Fibroblast of lung (primary cell): ENCODE results near the gene SLC7A14. TPM values are rescaled to one million over a fixed set of nuclear protein-coding genes. Genes with fewer than 3 reads are reported as not detected.

Source experiments
- DNase-seq, 2 donors: peaks; one replicate each; pipeline versions ENCODE4 v3.0.0 to v3.0.0-alpha.2; 2010; ENCODE audit warnings: low read depth in 2 of 2
- H2AFZ ChIP-seq: 2 replicates; pipeline ENCODE4 v1.5.1; 2012; ENCODE audit warnings: low read length, control low read depth, inconsistent platforms
- H3K27ac ChIP-seq: 2 replicates; pipeline ENCODE4 v1.5.1; 2011; ENCODE audit warnings: low read length, control low read depth; ENCODE audit not compliant: insufficient read depth
- H3K27me3 ChIP-seq: 2 replicates; pipeline ENCODE4 v1.5.1; 2011; ENCODE audit warnings: mild to moderate bottlenecking, low read length; ENCODE audit not compliant: control insufficient read depth, insufficient read depth
- H3K36me3 ChIP-seq: 2 replicates; pipeline ENCODE4 v1.5.1; 2011; ENCODE audit warnings: low read length; ENCODE audit not compliant: control insufficient read depth, insufficient read depth
- H3K4me1 ChIP-seq: 2 replicates; pipeline ENCODE4 v1.5.1; 2011; ENCODE audit warnings: low read length; ENCODE audit not compliant: control insufficient read depth, insufficient read depth; ENCODE audit errors: extremely low read depth
- H3K4me2 ChIP-seq: 2 replicates; pipeline ENCODE4 v1.5.1; 2011; ENCODE audit warnings: low read length, control low read depth; ENCODE audit not compliant: insufficient read depth; ENCODE audit errors: extremely low read depth
- H3K4me3 ChIP-seq, 4 experiments: fragments of 200-600 bp in 1 of 4; sonication (generic) in 1 of 4; replicated peaks in 1 of 4; 2 replicates each; pipeline ENCODE4 v1.5.1; 2011 to 2016; ENCODE audit warnings: low read length in 4 of 4, low read depth in 3 of 4, mild to moderate bottlenecking in 3 of 4, control low read depth in 2 of 4, inconsistent platforms in 1 of 4, mixed read lengths in 1 of 4; ENCODE audit not compliant: insufficient read depth in 1 of 4; ENCODE audit errors: control extremely low read depth in 1 of 4
- H3K79me2 ChIP-seq: 2 replicates; pipeline ENCODE4 v1.5.1; 2012; ENCODE audit warnings: mild to moderate bottlenecking, low read length, inconsistent platforms; ENCODE audit not compliant: control insufficient read depth, insufficient read depth
- H3K9ac ChIP-seq: 2 replicates; pipeline ENCODE4 v1.5.1; 2011; ENCODE audit warnings: mild to moderate bottlenecking, low read length, control low read depth; ENCODE audit not compliant: insufficient read depth
- H3K9me3 ChIP-seq: 2 replicates; pipeline ENCODE4 v1.5.1; 2012; ENCODE audit warnings: low read depth, low read length; ENCODE audit not compliant: control insufficient read depth, insufficient read depth
- H4K20me1 ChIP-seq: 2 replicates; pipeline ENCODE4 v1.5.1; 2011; ENCODE audit warnings: low read length; ENCODE audit not compliant: control insufficient read depth, insufficient read depth; ENCODE audit errors: extremely low read depth
- EZH2 ChIP-seq: IDR thresholded peaks from 2 replicates; pipeline ENCODE4 v1.5.1; 2012; ENCODE audit warnings: low read length, control low read depth, mild to moderate bottlenecking; ENCODE audit errors: missing control alignments
- polyA minus RNA-seq: library from RNA; depleted of rRNA, polyadenylated mRNA; stranded (reverse); fragments of >200 nt; gene quantifications from 2 replicates; pipeline ENCODE4 v1.2.3, GENCODE V29; 2011; ENCODE audit warnings: low replicate concordance
- polyA plus RNA-seq, 2 donors: library from polyadenylated mRNA; depleted of rRNA in 1 of 2; stranded (reverse) in 1 of 2; unstranded in 1 of 2; fragments of >200 nt; gene quantifications; 2 replicates each; pipeline ENCODE4 v1.2.1, GENCODE V29; 2011 to 2012; ENCODE audit warnings: missing spikeins in 1 of 2
- total RNA-seq: library from RNA; depleted of rRNA; stranded (reverse); fragments of >200 nt; gene quantifications from 2 replicates; pipeline ENCODE4 v1.2.1, GENCODE V29; 2014
- TF ChIP-seq, protein P1 (sequence below), 2 donors: IDR thresholded peaks in 1 of 2; conservative IDR thresholded peaks in 1 of 2; 1 replicate in 1 of 2; 2 replicates in 1 of 2; pipeline ENCODE4 v1.5.1; 2011 to 2012; ENCODE audit warnings: low read length in 2 of 2, control low read depth in 1 of 2, inconsistent platforms in 1 of 2, low read depth in 1 of 2, mild to moderate bottlenecking in 1 of 2

SLC7A14 gene
- total RNA-seq (0.26 and 1.3 TPM in 2 replicates), polyA plus RNA-seq (3.4 and 4.4 TPM in 2 replicates), polyA minus RNA-seq (9.8 and 13.5 TPM in 2 replicates)
- polyA plus RNA-seq (2012), result 3.3 and 3.4 TPM in 2 replicates

DNA sequence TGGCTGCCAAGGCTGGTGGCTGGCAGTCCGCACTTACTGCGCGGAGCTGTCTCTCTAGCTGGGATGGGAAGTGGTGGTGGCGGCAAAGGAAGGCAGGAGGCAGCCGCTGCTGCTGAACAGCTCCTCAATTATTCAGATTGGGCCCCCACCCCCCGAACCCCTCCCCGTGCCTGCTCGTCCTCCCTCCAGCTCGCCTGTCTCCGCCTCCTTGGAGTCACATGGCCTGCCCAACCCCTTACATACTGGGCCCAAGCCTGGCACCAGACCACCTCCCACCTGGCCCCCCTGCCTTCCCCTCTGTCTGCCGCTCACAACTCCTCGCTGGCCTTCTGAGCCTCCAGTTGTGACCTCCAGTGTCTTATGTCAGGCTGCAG is at the start of gene SLC7A14:
SLC7A14 (minus strand) TSS at position 139 of the 374 bp plus-strand sequence. CDS start 59,139 bp downstream, outside the sequence.
- Histone ChIP-seq H3K27me3 (peaks cover 13% of the 10 kb centered on the region), H3K4me1 (no peaks in the 10 kb centered on the region), H3K4me2 (peak within 1 kb of the TSS; percentile 96), H3K9ac (peak within 1 kb of the TSS; percentile 30), H3K27ac (no peak within 1 kb of the TSS), H3K4me3 (peak within 1 kb of the TSS; percentile 41 to 61 (median 52)), H3K79me2 (no peaks in the 10 kb centered on the region), H3K36me3 (no peaks in the 10 kb centered on the region), H3K9me3 (no peaks in the 10 kb centered on the region), H2AFZ (no peak within 1 kb of the TSS), H4K20me1 (no peaks in the 10 kb centered on the region)
- TF ChIP-seq, protein P1, sequence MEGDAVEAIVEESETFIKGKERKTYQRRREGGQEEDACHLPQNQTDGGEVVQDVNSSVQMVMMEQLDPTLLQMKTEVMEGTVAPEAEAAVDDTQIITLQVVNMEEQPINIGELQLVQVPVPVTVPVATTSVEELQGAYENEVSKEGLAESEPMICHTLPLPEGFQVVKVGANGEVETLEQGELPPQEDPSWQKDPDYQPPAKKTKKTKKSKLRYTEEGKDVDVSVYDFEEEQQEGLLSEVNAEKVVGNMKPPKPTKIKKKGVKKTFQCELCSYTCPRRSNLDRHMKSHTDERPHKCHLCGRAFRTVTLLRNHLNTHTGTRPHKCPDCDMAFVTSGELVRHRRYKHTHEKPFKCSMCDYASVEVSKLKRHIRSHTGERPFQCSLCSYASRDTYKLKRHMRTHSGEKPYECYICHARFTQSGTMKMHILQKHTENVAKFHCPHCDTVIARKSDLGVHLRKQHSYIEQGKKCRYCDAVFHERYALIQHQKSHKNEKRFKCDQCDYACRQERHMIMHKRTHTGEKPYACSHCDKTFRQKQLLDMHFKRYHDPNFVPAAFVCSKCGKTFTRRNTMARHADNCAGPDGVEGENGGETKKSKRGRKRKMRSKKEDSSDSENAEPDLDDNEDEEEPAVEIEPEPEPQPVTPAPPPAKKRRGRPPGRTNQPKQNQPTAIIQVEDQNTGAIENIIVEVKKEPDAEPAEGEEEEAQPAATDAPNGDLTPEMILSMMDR (conservative IDR thresholded peaks at IDR 0.05 in 1 of 2, IDR thresholded peaks at IDR 0.05 in 1 of 2; ENCODE audit: low read depth in 1 of 2, low read length in 2 of 2), result no peak
- TF ChIP-seq EZH2, result no peak
- DNase-seq, result no peak

DNA sequence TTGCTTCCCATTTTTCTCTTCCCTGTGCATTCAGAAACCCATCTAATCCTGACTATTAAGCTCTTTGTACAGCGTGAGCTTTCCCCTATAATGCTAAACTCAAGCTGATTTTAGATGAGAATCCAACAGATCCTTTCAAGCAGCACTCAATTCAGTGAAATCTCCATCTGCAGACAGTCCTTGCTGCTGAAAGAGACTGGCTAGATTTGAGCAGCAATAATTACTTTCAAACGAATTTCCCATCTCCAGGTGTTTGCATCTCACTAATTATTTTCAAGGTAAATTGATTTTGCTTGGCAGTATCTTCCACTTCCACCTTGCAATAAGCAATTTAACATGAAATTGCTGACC is 49.5 kb upstream of the SLC7A14 start:
- H3K9ac ChIP-seq, result no peak overlapping the region
- H3K27ac ChIP-seq, result no peak overlapping the region
- no peaks in the 10 kb centered on the region for H4K20me1 ChIP-seq
- no peak overlapping the region for H3K4me2 ChIP-seq
- no peak overlapping the region for H2AFZ ChIP-seq
- no peaks in the 10 kb centered on the region for H3K36me3 ChIP-seq
- no peak overlapping the region for H3K4me3 ChIP-seq
- no peaks in the 10 kb centered on the region for H3K4me1 ChIP-seq
- H3K9me3 ChIP-seq, result no peaks in the 10 kb centered on the region
- no peaks in the 10 kb centered on the region for H3K27me3 ChIP-seq
- no peak for DNase-seq
- no peaks in the 10 kb centered on the region for H3K79me2 ChIP-seq
- TF ChIP-seq, protein P1 (conservative IDR thresholded peaks at IDR 0.05 in 1 of 2, IDR thresholded peaks at IDR 0.05 in 1 of 2; ENCODE audit: low read depth in 1 of 2, low read length in 2 of 2), result no peak
- TF ChIP-seq EZH2, result no peak

DNA sequence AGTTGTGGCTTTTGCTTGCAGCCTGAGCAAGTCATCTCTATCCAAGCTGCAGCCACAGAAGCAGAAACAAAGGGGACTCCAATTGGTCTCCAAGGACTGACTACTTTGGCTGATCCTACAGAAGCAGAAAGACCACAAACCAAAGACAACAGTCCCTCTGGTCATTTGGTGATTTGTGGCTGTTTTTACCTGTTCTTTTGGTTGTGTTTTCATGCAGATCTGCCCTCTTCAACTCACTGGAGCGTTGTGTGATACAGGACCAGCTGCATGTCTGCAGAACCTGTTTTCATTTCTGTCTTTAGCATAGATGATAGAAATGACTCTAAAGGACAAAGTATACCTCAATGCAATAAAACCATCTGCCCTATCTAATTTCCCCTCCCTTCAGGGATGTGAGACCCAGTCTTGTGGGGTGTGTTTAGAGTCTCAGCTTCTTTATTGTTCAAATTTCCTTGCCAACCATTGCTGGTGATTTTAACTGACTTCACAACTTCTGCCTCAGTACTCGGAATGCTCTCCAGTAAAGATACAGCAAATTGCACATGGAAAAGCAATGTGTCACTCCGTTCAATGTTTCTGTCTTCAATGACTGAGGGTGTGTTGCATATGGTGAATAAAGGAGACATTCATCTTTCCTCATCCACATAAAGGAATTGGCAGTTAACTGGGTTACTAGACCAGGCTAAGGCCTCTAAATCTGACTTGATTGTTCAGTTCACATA is 48.9 kb upstream of the SLC7A14 start:
- no peak for DNase-seq
- Histone ChIP-seq H2AFZ (no peak overlapping the region), H3K27ac (no peak overlapping the region)

More for the DNA sequence above, 48.9 kb upstream of the SLC7A14 start:
- TF ChIP-seq, protein P1 (conservative IDR thresholded peaks at IDR 0.05 in 1 of 2, IDR thresholded peaks at IDR 0.05 in 1 of 2; ENCODE audit: low read depth in 1 of 2, low read length in 2 of 2), result no peak
- no peak for TF ChIP-seq EZH2
- H3K79me2 ChIP-seq, result no peaks in the 10 kb centered on the region
- H3K9me3 ChIP-seq, result no peaks in the 10 kb centered on the region
- no peaks in the 10 kb centered on the region for H3K4me1 ChIP-seq
- H3K4me3 ChIP-seq, result no peak overlapping the region
- no peaks in the 10 kb centered on the region for H3K27me3 ChIP-seq
- H3K4me2 ChIP-seq, result no peak overlapping the region
- no peak overlapping the region for H3K9ac ChIP-seq
- H4K20me1 ChIP-seq, result no peaks in the 10 kb centered on the region
- H3K36me3 ChIP-seq, result no peaks in the 10 kb centered on the region
